ENCODE data around the gene DGAT2L6.

GRCh38 chrX:70241501-70241900 is 64.2 kb downstream of the DGAT2L6 start:
- TF ChIP-seq CTCF (IDR thresholded peaks at IDR 0.05 in 4 of 5, conservative IDR thresholded peaks at IDR 0.05 in 1 of 5) (no peak), POLR2A (IDR thresholded peaks at IDR 0.05) (no peak)

Data from gastrocnemius medialis (tissue), 4 donors.